HepG2 (cell line): ENCODE data around the gene BCAS4. TPM values are rescaled to one million over a fixed set of nuclear protein-coding genes. Genes with fewer than 3 reads are reported as not detected.

Experiments
- ATAC-seq: fragments of 200-7000 bp; cut with Tn5 transposase; 3 replicates; pipeline ENCODE4 v1.9.1; 2020; ENCODE audit warnings: mild to moderate bottlenecking, moderate library complexity
- BruUV-seq: library from RNA; stranded (reverse); fragments of 400-500 nt; replicated peaks from 2 replicates; lab custom pipeline; 2021; lab: Mats Ljungman, UMichigan
- CTCF ChIA-PET: fragments of 300-600 bp; formaldehyde crosslinking; extraction: SDS; loops from one replicate; lab custom pipeline; 2021; ENCODE audit warnings: low total read pairs, inconsistent platforms, low intra/inter-chr PET ratio; lab: Yijun Ruan, JAX
- POLR2A ChIA-PET: fragments of 350-600 bp; sonication (Branson Sonifier 250); formaldehyde crosslinking; loops from one replicate; lab custom pipeline; 2020; ENCODE audit warnings: antibody characterized with exemption, inconsistent platforms; lab: Yijun Ruan, JAX
- DNase-seq: peaks from one replicate; pipeline ENCODE4 v3.0.0-alpha.2; 2015; ENCODE audit warnings: low spot score
- FAIRE-seq: peaks from 3 replicates; lab custom pipeline; 2011; peaks lifted over from hg19 to GRCh38; lab: Jason Lieb, UNC
- H2AFZ ChIP-seq: one replicate; pipeline ENCODE4 v1.6.1; 2011; ENCODE audit warnings: low read length, inconsistent platforms
- H3K27ac ChIP-seq: fragments of 300-600 bp; 3 replicates; pipeline ENCODE4 v1.8.0; 2011; ENCODE audit warnings: mixed run types, mild to moderate bottlenecking, mixed read lengths, low read length, inconsistent platforms; ENCODE audit not compliant: insufficient read depth; ENCODE audit errors: extremely low read length
- H3K27me3 ChIP-seq, 2 experiments: fragments of 200-600 bp in 1 of 2; 2 replicates in 1 of 2; 3 replicates in 1 of 2; pipeline versions ENCODE4 v1.6.0 to v1.8.0; 2011; ENCODE audit warnings: low read length in 2 of 2, mild to moderate bottlenecking in 2 of 2, moderate library complexity in 2 of 2, inconsistent platforms in 1 of 2; ENCODE audit not compliant: insufficient read depth in 2 of 2, control insufficient read depth in 1 of 2
- H3K36me3 ChIP-seq, 2 experiments: fragments of 200-600 bp in 1 of 2; replicated peaks in 1 of 2; 2 replicates in 1 of 2; 3 replicates in 1 of 2; pipeline versions ENCODE4 v1.5.1 to v1.8.0; 2011; ENCODE audit warnings: low read length in 2 of 2, inconsistent platforms in 1 of 2; ENCODE audit not compliant: insufficient read depth in 2 of 2, control insufficient read depth in 1 of 2
- H3K4me1 ChIP-seq: 2 replicates; pipeline ENCODE4 v1.5.1; 2012; ENCODE audit warnings: low read length, inconsistent platforms; ENCODE audit not compliant: insufficient read depth
- H3K4me2 ChIP-seq: 2 replicates; pipeline ENCODE4 v1.6.0; 2011; ENCODE audit warnings: low read depth, low read length, inconsistent platforms
- H3K4me3 ChIP-seq, 3 experiments: fragments of 200-600 bp in 1 of 3; sonication (generic), shearing (Covaris generic) in 1 of 3; replicated peaks in 1 of 3; 2 replicates each; pipeline ENCODE4 v1.5.1; 2011 to 2016; ENCODE audit warnings: low read length in 3 of 3, inconsistent platforms in 2 of 3, low read depth in 2 of 3, mild to moderate bottlenecking in 2 of 3, control low read depth in 1 of 3, mixed read lengths in 1 of 3; ENCODE audit not compliant: insufficient read depth in 1 of 3
- H3K79me2 ChIP-seq: one replicate; pipeline ENCODE4 v1.6.1; 2011; ENCODE audit warnings: low read length, inconsistent platforms; ENCODE audit not compliant: insufficient read depth
- H3K9ac ChIP-seq: 2 replicates; pipeline ENCODE4 v1.6.0; 2011; ENCODE audit warnings: mild to moderate bottlenecking, low read depth, low read length, inconsistent platforms; ENCODE audit not compliant: insufficient read depth
- H3K9me3 ChIP-seq: 2 replicates; pipeline ENCODE4 v1.5.1; 2012; ENCODE audit warnings: mild to moderate bottlenecking, low read length
- H4K20me1 ChIP-seq: 2 replicates; pipeline ENCODE4 v1.6.0; 2011; ENCODE audit warnings: inconsistent platforms, mild to moderate bottlenecking, low read length, moderate library complexity; ENCODE audit not compliant: insufficient read depth
- BORCS8-MEF2B ChIP-seq: sonication (generic); formaldehyde crosslinking; IDR thresholded peaks from 2 replicates; pipeline ENCODE4 v1.8.0; 2022; ENCODE audit warnings: mild to moderate bottlenecking, missing genetic modification reagents
- EP300 ChIP-seq, 3 experiments: sonication (generic) in 1 of 3; formaldehyde crosslinking in 1 of 3; IDR thresholded peaks; 2 replicates each; pipeline versions ENCODE4 v1.5.1 to v1.6.1; 2011 to 2020; ENCODE audit warnings: low read depth in 2 of 3, low read length in 2 of 3, borderline replicate concordance in 1 of 3, improper control_type of control experiment in 1 of 3, mild to moderate bottlenecking in 1 of 3, missing genetic modification reagents in 1 of 3, moderate library complexity in 1 of 3
- HOXA3 ChIP-seq: sonication (generic); formaldehyde crosslinking; IDR thresholded peaks from 2 replicates; pipeline ENCODE4 v1.5.0; 2020; ENCODE audit warnings: missing genetic modification reagents
- KDM3A ChIP-seq: IDR thresholded peaks from 2 replicates; pipeline ENCODE4 v1.6.1; 2018; ENCODE audit warnings: low read depth, missing compliant biosample characterization
- PHB2 ChIP-seq: fragments of 450-650 bp; IDR thresholded peaks from 2 replicates; pipeline ENCODE4 v1.6.1; 2018; ENCODE audit not compliant: partially characterized antibody
- SIX1 ChIP-seq: sonication (generic); formaldehyde crosslinking; IDR thresholded peaks from 2 replicates; pipeline ENCODE4 v1.4.0; 2020; ENCODE audit warnings: missing genetic modification reagents, borderline replicate concordance
- TAF1 ChIP-seq: sonication (generic); formaldehyde crosslinking; IDR thresholded peaks from 2 replicates; pipeline ENCODE4 v1.4.0; 2020; ENCODE audit warnings: missing genetic modification reagents
- ZBTB38 ChIP-seq: sonication (generic); formaldehyde crosslinking; IDR thresholded peaks from 2 replicates; pipeline ENCODE4 v1.5.1; 2020; ENCODE audit warnings: mild to moderate bottlenecking, missing genetic modification reagents
- ZFY ChIP-seq: sonication (generic); formaldehyde crosslinking; IDR thresholded peaks from 2 replicates; pipeline ENCODE4 v1.4.0; 2020; ENCODE audit warnings: missing genetic modification reagents
- ZNF430 ChIP-seq: sonication (generic); formaldehyde crosslinking; IDR thresholded peaks from 2 replicates; pipeline ENCODE4 v1.9.0; 2021; ENCODE audit warnings: mild to moderate bottlenecking, missing genetic modification reagents
- ZNF501 ChIP-seq: sonication (generic); formaldehyde crosslinking; IDR thresholded peaks from 2 replicates; pipeline ENCODE4 v1.5.1; 2020; ENCODE audit warnings: mild to moderate bottlenecking, moderate library complexity, missing genetic modification reagents
- ZNF614 ChIP-seq: IDR thresholded peaks from 2 replicates; pipeline ENCODE4 v1.6.1; 2018; ENCODE audit warnings: missing biosample characterization, missing genetic modification reagents, inconsistent platforms, borderline replicate concordance
- ZNF782 ChIP-seq: sonication (generic); formaldehyde crosslinking; IDR thresholded peaks from 2 replicates; pipeline ENCODE4 v1.4.0; 2020; ENCODE audit warnings: missing genetic modification reagents, mild to moderate bottlenecking, borderline replicate concordance
- WGBS: methylation state at CpG from one replicate; pipeline ENCODE4 v1.1.6; 2017; ENCODE audit warnings: low lambda C conversion rate; 5-methylcytosine and 5-hydroxymethylcytosine counted together
- in situ Hi-C: cut with HindIII; loops from 2 replicates; pipeline ENCODE4 v1.10.0; 2017; ENCODE audit warnings: low pct_unique_long_range_greater_than_20kb; ENCODE audit not compliant: extremely low pct_ligation_motif_present
- intact Hi-C: fragments of 100-400 bp; cut with micrococcal nuclease; formaldehyde crosslinking; loops from one replicate; pipeline ENCODE4 v1.10.0; 2022; ENCODE audit not compliant: unreplicated experiment
- polyA plus RNA-seq, 8 experiments: library from polyadenylated mRNA; depleted of rRNA in 3 of 8; stranded (reverse) in 7 of 8; unstranded in 1 of 8; fragments of >200 nt; fragmentation: Illumina TruSeq in 4 of 8; extraction: Trizol in 4 of 8; gene quantifications; 2 replicates each; pipeline versions ENCODE4 v1.2.1 to v1.2.3, GENCODE V29; 2011 to 2016; ENCODE audit warnings: low read depth in 4 of 8, missing spikeins in 1 of 8, mixed read lengths in 1 of 8; ENCODE audit not compliant: insufficient read depth in 1 of 8
- total RNA-seq, 5 experiments: library from RNA; depleted of rRNA; stranded (reverse); fragments of >200 nt; fragmentation: Illumina TruSeq; extraction: Trizol; gene quantifications; 2 replicates each; pipeline ENCODE4 v1.2.3, GENCODE V29; 2016; ENCODE audit warnings: low read depth in 1 of 5
- TF ChIP-seq, protein P1 (sequence below): sonication (generic); formaldehyde crosslinking; IDR thresholded peaks from 2 replicates; pipeline ENCODE4 v1.5.1; 2020; ENCODE audit warnings: missing genetic modification reagents, mild to moderate bottlenecking, borderline replicate concordance
- TF ChIP-seq, protein P2 (sequence below): sonication (generic); formaldehyde crosslinking; IDR thresholded peaks from 2 replicates; pipeline ENCODE4 v1.4.0; 2020; ENCODE audit warnings: missing genetic modification reagents

BCAS4 gene
- total and polyA plus RNA-seq, 2 of the 13 experiments (the other 11 are each of a cell fraction or from before 2014, with no cell fraction given): 7.2 to 8.0 TPM

DNA sequence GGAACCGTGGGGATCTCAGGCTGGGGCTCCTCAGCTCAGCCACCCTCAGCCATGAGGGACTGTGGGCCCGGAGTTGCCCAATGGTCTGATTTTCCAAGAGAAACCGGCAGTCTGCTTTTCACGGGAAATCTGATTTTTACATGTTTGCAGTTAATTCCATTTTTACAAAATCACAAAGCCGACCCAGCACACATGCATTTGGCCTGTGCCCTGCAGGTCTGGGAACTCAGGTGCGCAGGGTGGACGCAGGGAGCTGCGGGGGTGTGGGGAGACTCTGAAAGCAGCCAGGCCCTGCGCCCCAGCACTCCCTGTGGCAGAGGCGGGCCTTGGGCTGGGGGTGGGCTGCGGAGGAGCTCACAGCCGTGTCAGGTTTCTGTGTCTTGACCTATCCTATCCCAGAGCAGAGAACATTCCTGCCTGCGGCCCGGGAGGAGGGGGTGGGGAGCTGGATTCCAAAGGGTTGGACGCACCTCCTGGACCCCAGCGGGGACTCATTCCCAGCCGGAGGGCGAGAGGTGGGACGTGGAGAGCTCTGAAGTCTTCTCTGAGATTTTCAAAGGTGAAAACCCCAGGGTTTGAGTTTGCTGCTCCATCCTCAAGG is 75.8 kb downstream of the BCAS4 start (continued):
- TF ChIP-seq SIX1 (CRISPR knock-in tag) (peak; percentile 52; the same call in 1 of the 2 replicates), ZBTB38 (CRISPR knock-in tag) (0 out of 2 replicates have a peak, but pooled peaks have one; percentile 5), BORCS8-MEF2B (CRISPR knock-in tag) (no peak), ZNF430 (CRISPR knock-in tag) (peak; percentile 62; the same call in 1 of the 2 replicates)
- TF ChIP-seq, all 625 proteins: peak for 28

DNA sequence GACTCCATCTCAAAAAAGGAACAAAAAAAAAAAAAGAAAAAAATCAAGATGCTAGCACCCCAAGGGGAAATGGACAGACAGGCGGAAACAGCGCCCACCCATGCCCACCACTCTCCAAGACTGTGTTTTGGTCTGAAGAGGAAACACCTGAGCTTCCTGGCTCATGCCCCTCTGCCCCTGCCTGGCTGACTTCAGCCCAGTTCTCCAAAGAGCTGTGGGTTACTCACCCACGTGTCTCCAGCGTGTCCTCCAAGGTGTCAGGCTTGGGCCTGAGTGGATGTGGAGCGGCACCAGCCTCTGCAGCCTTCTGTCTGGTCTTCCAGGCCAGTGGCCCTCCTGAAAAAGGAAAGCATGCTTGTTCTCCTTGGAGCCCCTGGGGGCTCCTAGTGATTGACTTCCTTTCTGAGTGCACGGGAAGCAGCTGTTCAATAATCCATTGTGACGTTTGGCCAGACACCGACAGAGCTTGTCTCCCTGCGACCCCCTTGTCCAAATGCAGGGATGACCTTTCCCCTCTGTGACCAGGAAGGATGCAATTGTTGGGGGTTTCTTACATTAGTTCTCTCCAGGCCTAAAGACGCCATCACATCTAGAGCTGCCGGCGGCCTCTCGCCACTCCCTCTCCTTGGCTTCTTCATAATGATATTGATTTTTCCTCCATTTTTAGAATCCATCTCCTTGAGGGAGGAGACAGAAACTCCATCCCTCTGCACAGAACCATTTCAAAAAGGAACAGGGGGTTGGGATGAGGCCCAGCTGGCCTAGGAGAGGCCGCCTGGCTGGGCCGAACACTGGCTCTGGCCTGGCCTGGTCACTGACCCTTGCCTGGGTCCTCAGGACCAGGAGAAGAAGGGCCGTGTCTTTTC is 77.9 kb downstream of the BCAS4 start:
- Histone ChIP-seq H3K4me2 (peak overlapping the region; percentile 65), H3K27ac (no peak overlapping the region), H3K36me3 (no peaks in the 10 kb centered on the region), H3K79me2 (no peaks in the 10 kb centered on the region), H3K9ac (no peak overlapping the region; the same call in 1 of the 2 replicates), H2AFZ (no peak overlapping the region), H3K4me3 (peak overlapping the region in 1 of 3 experiments; percentile 26; a peak in 1 of 6 replicates), H3K4me1 (peaks cover 59% of the 10 kb centered on the region), H4K20me1 (no peaks in the 10 kb centered on the region), H3K27me3 (no peaks in the 10 kb centered on the region), H3K9me3 (no peaks in the 10 kb centered on the region)
- no peak for FAIRE-seq
- 69% methylated on average over 16 of the region's 16 CpGs for WGBS
- in situ Hi-C loops: no loop called here
- no TSS peak for BruUV-seq
- peak; percentile 6; the same call in 2 of the 3 replicates for ATAC-seq
- ChIA-PET POLR2A (interaction anchor here (0.6 to 1.0 kb wide), 3 partner anchors 19 to 169 kb away, joined by 3 read pairs; partner anchors contain the start of gene ADNP), CTCF (no interaction called here)
- intact Hi-C loops: no loop called here
- no peak for DNase-seq
- TF ChIP-seq, protein P1, sequence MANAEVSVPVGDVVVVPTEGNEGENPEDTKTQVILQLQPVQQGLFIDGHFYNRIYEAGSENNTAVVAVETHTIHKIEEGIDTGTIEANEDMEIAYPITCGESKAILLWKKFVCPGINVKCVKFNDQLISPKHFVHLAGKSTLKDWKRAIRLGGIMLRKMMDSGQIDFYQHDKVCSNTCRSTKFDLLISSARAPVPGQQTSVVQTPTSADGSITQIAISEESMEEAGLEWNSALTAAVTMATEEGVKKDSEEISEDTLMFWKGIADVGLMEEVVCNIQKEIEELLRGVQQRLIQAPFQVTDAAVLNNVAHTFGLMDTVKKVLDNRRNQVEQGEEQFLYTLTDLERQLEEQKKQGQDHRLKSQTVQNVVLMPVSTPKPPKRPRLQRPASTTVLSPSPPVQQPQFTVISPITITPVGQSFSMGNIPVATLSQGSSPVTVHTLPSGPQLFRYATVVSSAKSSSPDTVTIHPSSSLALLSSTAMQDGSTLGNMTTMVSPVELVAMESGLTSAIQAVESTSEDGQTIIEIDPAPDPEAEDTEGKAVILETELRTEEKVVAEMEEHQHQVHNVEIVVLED (CRISPR knock-in tag): no peak
- TF ChIP-seq PHB2 (no peak), HOXA3 (CRISPR knock-in tag) (0 out of 2 replicates have a peak, but pooled peaks have one; percentile 10), ZNF614 (CRISPR knock-in tag) (peak; percentile 13; the same call in 1 of the 2 replicates), TAF1 (CRISPR knock-in tag) (0 out of 2 replicates have a peak, but pooled peaks have one; percentile 21), ZNF501 (CRISPR knock-in tag) (peak; percentile 3; the same call in 1 of the 2 replicates), EP300 (IDR thresholded peaks at IDR 0.05; ENCODE audit: low read depth in 2 of 2, low read length in 2 of 2) (no peak), EP300 (CRISPR knock-in tag; IDR thresholded peaks at IDR 0.05; ENCODE audit: borderline replicate concordance) (0 out of 2 replicates have a peak, but pooled peaks have one; percentile 34), KDM3A (0 out of 2 replicates have a peak, but pooled peaks have one; percentile 23), ZNF782 (CRISPR knock-in tag) (no peak), ZFY (CRISPR knock-in tag) (0 out of 2 replicates have a peak, but pooled peaks have one; percentile 31)
- TF ChIP-seq, protein P2, sequence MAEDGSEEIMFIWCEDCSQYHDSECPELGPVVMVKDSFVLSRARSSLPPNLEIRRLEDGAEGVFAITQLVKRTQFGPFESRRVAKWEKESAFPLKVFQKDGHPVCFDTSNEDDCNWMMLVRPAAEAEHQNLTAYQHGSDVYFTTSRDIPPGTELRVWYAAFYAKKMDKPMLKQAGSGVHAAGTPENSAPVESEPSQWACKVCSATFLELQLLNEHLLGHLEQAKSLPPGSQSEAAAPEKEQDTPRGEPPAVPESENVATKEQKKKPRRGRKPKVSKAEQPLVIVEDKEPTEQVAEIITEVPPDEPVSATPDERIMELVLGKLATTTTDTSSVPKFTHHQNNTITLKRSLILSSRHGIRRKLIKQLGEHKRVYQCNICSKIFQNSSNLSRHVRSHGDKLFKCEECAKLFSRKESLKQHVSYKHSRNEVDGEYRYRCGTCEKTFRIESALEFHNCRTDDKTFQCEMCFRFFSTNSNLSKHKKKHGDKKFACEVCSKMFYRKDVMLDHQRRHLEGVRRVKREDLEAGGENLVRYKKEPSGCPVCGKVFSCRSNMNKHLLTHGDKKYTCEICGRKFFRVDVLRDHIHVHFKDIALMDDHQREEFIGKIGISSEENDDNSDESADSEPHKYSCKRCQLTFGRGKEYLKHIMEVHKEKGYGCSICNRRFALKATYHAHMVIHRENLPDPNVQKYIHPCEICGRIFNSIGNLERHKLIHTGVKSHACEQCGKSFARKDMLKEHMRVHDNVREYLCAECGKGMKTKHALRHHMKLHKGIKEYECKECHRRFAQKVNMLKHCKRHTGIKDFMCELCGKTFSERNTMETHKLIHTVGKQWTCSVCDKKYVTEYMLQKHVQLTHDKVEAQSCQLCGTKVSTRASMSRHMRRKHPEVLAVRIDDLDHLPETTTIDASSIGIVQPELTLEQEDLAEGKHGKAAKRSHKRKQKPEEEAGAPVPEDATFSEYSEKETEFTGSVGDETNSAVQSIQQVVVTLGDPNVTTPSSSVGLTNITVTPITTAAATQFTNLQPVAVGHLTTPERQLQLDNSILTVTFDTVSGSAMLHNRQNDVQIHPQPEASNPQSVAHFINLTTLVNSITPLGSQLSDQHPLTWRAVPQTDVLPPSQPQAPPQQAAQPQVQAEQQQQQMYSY (CRISPR knock-in tag): no peak
